ENCODE measurements around the gene ACBD3.

The ACBD3 gene

DNA sequence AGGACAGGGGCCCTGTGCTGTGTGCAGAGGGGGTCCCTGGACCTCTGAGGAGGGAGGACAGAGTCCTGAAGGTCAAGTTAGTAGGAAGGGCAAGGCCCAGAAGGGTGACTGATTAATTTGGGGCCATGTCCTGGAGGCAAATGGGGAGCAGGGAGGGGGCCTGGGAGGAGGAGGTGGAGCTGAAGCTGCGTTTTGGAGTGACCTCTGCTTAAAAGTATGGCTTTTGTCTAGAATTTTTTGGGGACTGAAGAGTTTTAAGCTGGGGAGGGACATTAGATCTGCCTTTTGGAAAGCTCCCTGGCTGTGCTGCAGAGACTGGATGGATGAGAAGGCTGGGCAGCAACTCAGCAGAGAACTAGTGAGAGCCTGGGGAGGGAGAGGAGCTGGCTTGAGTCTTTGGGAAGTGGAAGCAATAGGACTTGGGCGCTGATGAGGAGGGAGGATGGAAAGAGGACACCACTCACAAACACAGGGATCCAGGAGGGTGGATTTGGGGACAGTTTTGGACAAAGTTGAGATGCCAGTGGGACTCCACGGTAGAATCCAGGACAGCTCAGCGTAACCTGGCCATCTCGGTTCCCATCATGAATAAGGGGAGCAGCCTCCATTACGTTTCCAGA is 52.9 kb downstream of the ACBD3 start:
- H3K4me3 ChIP-seq (ENCODE audit: low read depth, low read length) = no peak overlapping the region
- TF ChIP-seq, protein P1, sequence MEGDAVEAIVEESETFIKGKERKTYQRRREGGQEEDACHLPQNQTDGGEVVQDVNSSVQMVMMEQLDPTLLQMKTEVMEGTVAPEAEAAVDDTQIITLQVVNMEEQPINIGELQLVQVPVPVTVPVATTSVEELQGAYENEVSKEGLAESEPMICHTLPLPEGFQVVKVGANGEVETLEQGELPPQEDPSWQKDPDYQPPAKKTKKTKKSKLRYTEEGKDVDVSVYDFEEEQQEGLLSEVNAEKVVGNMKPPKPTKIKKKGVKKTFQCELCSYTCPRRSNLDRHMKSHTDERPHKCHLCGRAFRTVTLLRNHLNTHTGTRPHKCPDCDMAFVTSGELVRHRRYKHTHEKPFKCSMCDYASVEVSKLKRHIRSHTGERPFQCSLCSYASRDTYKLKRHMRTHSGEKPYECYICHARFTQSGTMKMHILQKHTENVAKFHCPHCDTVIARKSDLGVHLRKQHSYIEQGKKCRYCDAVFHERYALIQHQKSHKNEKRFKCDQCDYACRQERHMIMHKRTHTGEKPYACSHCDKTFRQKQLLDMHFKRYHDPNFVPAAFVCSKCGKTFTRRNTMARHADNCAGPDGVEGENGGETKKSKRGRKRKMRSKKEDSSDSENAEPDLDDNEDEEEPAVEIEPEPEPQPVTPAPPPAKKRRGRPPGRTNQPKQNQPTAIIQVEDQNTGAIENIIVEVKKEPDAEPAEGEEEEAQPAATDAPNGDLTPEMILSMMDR (IDR thresholded peaks at IDR 0.05; ENCODE audit: low read depth, low read length) = no peak
- in situ Hi-C loops (cut with HindIII; ENCODE audit: low sequenced_read_pairs) = no loop called here
- DNase-seq (ENCODE audit: low read depth, low spot score) = no peak

DNA sequence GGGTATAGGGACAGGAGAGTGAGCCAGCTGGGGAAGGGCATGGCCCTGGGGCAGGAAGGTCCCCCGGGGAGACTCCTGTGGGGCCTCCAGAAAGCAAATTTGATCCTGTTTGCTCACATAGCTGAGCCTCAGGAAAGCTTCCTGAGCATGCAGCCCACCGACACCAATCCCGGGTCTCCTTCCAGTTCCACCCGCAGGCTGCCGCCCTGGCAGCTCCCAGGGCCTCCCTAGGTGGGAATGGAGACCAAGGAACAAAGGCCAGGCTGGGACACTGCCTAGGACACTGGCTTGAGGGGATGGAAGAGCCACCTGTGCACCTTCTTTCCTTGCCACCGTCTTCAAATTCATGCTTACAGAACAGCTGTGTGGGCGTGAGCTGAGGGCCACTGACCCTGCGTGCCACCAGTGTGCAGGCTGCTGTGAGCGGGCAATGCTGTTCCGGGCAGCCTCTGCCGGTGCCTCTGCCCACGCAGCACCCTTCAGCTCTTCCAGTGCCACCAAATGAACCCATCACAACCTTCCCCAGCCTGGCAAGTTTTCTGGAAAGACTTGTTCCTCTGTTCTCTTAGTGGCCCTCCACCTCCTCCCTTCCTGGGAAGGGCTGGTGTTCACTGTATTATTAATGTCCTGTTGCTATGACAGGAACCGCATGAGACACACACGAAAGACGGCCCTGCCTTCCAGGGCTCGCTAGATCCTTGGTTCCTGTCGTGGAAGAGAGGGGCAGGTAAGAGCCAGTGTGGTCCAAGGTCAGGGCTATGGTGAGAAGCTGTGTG is 53.6 kb downstream of the ACBD3 start:
- no peak overlapping the region for H3K4me3 ChIP-seq (ENCODE audit: low read depth, low read length)
- DNase-seq (ENCODE audit: low read depth, low spot score) = no peak
- TF ChIP-seq, protein P1 (IDR thresholded peaks at IDR 0.05; ENCODE audit: low read depth, low read length) = no peak
- in situ Hi-C loops (cut with HindIII; ENCODE audit: low sequenced_read_pairs) = no loop called here

DNA sequence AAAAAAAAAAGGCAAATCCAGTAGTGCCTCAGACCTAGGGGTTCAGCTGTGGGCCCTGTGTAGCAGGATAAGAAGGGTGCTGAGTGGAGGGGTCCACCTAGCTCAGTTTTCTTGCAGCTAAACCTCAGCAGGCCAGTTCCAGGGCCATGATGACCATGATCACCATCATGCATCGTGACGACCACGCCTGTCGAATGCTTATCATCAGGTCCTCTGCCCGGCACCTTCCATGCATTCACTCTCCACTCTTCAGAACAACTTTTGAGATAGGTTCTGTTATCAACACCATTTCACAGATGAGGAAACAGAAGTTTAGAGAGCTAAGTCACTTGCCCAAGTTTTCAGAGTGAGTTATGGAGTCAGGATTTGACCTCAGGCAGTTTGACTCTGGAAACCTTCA is 54.9 kb downstream of the ACBD3 start:
- H3K4me3 ChIP-seq (ENCODE audit: low read depth, low read length) = no peak overlapping the region
- DNase-seq (ENCODE audit: low read depth, low spot score) = no peak
- TF ChIP-seq, protein P1 (IDR thresholded peaks at IDR 0.05; ENCODE audit: low read depth, low read length) = no peak
- in situ Hi-C loops (cut with HindIII; ENCODE audit: low sequenced_read_pairs) = no loop called here

DNA sequence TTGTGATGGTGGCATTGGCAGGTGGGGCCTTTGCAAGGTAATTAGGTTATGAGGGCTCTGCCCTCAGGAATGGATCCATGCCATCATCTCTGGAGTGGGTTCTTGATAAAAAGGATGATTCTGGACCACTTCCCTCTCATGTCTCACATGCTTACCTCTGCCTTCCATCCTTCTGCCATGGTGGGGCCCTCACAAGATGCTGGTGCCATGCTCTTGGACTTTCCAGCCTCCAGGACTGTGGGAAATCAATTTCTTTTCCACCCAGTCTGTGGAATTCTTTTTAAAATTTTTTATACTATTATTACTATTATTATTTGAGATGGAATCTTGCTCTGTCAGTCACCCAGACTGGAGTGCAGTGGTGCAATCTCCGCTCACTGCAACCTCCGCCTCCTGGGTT is 57.3 kb downstream of the ACBD3 start:
- no peak for DNase-seq (ENCODE audit: low read depth, low spot score)
- TF ChIP-seq, protein P1 (IDR thresholded peaks at IDR 0.05; ENCODE audit: low read depth, low read length) = no peak
- H3K4me3 ChIP-seq (ENCODE audit: low read depth, low read length) = no peak overlapping the region
- in situ Hi-C loops (cut with HindIII; ENCODE audit: low sequenced_read_pairs) = no loop called here

DNA sequence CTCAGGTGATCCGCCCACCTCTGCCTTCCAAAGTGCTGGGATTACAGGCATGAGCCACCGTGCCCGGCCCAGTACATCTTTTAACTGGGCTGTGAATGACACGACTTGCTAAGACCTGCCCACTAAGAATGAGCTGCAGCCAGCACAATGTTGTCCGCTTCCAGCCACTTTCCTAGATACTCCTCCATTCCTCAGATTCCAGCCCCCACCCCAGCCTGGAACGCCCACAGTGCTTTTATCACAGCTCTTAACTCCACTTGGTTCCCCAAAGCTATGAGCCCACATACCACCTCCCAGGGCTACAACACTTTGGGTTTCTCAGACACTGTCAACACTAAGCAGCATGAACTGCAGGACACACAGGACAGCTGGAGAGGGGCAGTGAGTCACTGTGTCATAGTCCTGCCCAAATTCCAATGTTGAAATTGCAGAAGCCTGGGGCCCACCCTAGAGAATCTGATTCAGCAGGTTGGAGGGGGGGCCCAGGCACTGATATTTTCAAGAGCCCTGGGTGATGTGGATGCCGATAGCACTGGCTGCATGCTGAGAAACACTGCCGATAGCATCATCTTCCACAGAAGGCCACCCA is 58.0 kb downstream of the ACBD3 start:
- TF ChIP-seq, protein P1 (IDR thresholded peaks at IDR 0.05; ENCODE audit: low read depth, low read length) = no peak
- DNase-seq (ENCODE audit: low read depth, low spot score) = no peak
- in situ Hi-C loops (cut with HindIII; ENCODE audit: low sequenced_read_pairs) = no loop called here
- H3K4me3 ChIP-seq (ENCODE audit: low read depth, low read length) = no peak overlapping the region

DNA sequence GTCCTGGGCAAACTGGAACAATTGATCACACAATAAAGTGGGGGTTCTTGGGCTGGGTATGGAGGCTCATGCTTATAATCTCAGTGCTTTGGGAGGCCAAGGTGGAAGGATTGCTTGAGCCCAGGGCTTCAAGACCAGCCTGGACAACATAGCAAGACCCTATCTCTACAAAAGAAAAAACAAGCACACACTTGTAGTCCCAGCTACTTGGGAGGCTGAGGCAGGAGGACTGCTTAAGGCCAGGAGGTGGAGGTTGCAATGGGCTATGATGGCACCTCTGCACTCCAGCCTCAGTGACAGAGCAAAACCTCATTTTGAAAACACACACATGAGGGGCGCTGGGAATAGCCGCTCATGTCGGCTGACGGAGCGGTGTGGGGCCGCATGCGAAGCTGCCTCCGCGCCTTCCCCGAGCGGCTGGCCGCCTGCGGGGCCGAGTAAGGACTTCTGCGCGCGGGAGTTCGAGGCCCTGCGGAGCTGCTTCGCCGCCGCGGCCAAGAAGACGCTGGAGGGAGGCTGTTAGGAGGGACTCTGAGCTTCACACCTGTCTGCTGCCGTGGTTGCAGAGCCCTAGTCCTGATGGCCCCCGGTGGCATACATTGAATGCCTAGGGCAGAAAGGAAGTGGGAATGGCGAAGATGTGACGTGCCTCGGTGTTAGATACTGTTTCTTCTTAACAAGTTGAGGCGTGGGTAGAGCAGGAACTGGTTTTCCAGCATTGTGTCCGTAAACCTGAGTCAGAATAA is 59.5 kb downstream of the ACBD3 start:
- H3K4me3 ChIP-seq (ENCODE audit: low read depth, low read length) = no peak overlapping the region
- DNase-seq (ENCODE audit: low read depth, low spot score) = no peak
- TF ChIP-seq, protein P1 (IDR thresholded peaks at IDR 0.05; ENCODE audit: low read depth, low read length) = no peak
- in situ Hi-C loops (cut with HindIII; ENCODE audit: low sequenced_read_pairs) = no loop called here

All from astrocyte of the spinal cord (primary cell).